Thyroid gland (tissue), 4 donors: Measurements from ENCODE around the gene RHOJ.

Source experiments
- POLR2A ChIP-seq, 2 donors: fragments of 450-650 bp; IDR thresholded peaks; one replicate each; pipeline ENCODE4 v1.6.1; 2017; ENCODE audit warnings: antibody characterized with exemption in 2 of 2, mild to moderate bottlenecking in 2 of 2, moderate library complexity in 1 of 2
- TF ChIP-seq, protein P1 (sequence below), 6 experiments: fragments of 200-600 bp in 3 of 6; fragments of 450-650 bp in 3 of 6; sonication (generic) in 3 of 6; IDR thresholded peaks; one replicate each; pipeline ENCODE4 v1.5.1; 2016 to 2019; ENCODE audit warnings: antibody characterized with exemption in 6 of 6, mild to moderate bottlenecking in 2 of 6, inconsistent platforms in 1 of 6, moderate library complexity in 1 of 6

DNA sequence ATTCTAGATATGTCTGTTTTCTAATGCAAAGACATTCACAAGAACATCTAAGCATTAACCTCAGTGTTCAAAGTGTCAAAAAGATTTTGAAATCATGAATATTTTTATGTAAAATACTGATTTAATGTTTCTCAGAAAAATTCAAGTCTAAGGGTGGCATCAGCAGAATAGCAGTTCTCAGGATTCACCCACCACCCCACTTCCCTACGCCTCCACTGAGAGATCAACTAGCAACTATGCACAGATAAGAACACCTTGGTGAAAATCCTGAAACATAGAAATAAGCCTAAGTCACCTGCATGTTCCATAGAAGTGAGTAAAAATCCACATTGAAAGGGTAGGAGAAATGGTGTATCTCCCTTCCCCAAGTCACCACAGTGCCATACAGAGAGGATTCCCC is 40.9 kb upstream of the RHOJ start:
- TF ChIP-seq, protein P1, sequence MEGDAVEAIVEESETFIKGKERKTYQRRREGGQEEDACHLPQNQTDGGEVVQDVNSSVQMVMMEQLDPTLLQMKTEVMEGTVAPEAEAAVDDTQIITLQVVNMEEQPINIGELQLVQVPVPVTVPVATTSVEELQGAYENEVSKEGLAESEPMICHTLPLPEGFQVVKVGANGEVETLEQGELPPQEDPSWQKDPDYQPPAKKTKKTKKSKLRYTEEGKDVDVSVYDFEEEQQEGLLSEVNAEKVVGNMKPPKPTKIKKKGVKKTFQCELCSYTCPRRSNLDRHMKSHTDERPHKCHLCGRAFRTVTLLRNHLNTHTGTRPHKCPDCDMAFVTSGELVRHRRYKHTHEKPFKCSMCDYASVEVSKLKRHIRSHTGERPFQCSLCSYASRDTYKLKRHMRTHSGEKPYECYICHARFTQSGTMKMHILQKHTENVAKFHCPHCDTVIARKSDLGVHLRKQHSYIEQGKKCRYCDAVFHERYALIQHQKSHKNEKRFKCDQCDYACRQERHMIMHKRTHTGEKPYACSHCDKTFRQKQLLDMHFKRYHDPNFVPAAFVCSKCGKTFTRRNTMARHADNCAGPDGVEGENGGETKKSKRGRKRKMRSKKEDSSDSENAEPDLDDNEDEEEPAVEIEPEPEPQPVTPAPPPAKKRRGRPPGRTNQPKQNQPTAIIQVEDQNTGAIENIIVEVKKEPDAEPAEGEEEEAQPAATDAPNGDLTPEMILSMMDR (IDR thresholded peaks at IDR 0.05), result no peak
- TF ChIP-seq POLR2A (IDR thresholded peaks at IDR 0.05), result no peak
